ENCODE measurements around the gene RPS15.

The RPS15 gene

DNA sequence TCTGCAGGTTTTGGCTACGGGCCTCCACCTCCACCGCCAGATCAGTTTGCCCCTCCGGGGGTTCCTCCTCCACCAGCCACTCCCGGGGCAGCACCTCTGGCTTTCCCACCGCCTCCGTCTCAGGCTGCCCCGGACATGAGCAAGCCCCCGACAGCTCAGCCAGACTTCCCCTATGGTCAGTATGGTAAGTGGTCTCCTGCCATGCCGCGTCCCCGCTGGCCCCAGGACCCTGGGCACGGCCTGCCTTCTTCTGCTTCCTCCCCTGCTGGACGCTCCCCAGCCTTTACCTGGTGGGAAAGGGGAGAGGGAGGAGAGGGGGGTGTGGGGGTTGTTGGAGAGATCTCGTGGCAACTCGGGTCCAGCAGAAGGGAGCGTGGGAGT is 5.7 kb upstream of the RPS15 start:
- Histone ChIP-seq H3K4me3 (no peak overlapping the region), H3K36me3 (peaks cover 67 to 83% (median 73%) of the 10 kb centered on the region in 3 donors), H3K27me3 (no peaks in the 10 kb centered on the region), H3K9me3 (no peaks in the 10 kb centered on the region), H3K4me1 (no peaks in the 10 kb centered on the region), H3K27ac (no peak overlapping the region)
- intact Hi-C loops (cut with DNase I; ENCODE audit: low total_unique reads) = no loop called here
- TF ChIP-seq, protein P1, sequence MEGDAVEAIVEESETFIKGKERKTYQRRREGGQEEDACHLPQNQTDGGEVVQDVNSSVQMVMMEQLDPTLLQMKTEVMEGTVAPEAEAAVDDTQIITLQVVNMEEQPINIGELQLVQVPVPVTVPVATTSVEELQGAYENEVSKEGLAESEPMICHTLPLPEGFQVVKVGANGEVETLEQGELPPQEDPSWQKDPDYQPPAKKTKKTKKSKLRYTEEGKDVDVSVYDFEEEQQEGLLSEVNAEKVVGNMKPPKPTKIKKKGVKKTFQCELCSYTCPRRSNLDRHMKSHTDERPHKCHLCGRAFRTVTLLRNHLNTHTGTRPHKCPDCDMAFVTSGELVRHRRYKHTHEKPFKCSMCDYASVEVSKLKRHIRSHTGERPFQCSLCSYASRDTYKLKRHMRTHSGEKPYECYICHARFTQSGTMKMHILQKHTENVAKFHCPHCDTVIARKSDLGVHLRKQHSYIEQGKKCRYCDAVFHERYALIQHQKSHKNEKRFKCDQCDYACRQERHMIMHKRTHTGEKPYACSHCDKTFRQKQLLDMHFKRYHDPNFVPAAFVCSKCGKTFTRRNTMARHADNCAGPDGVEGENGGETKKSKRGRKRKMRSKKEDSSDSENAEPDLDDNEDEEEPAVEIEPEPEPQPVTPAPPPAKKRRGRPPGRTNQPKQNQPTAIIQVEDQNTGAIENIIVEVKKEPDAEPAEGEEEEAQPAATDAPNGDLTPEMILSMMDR (IDR thresholded peaks at IDR 0.05) = no peak
- no peak for DNase-seq

GRCh38 chr19:1433119-1434039 is 4.8 kb upstream of the RPS15 start:
- intact Hi-C loops (cut with DNase I; ENCODE audit: low total_unique reads) = no loop called here
- no peak overlapping the region for H3K27ac ChIP-seq
- H3K9me3 ChIP-seq = no peaks in the 10 kb centered on the region
- peaks cover 0 to 3% (median 0%) of the 10 kb centered on the region in 4 donors for H3K4me1 ChIP-seq
- TF ChIP-seq, protein P1 (IDR thresholded peaks at IDR 0.05) = no peak
- H3K27me3 ChIP-seq = no peaks in the 10 kb centered on the region
- peaks cover 64 to 75% (median 67%) of the 10 kb centered on the region in 3 donors for H3K36me3 ChIP-seq
- no peak for DNase-seq
- no peak overlapping the region for H3K4me3 ChIP-seq

GRCh38 chr19:1434040-1434366 is 4.2 kb upstream of the RPS15 start:
- peaks cover 58 to 69% (median 63%) of the 10 kb centered on the region in 3 donors for H3K36me3 ChIP-seq

GRCh38 chr19:1434577-1435060 is 3.6 kb upstream of the RPS15 start:
- H3K27ac ChIP-seq = no peak overlapping the region
- no peak overlapping the region for H3K4me3 ChIP-seq
- H3K9me3 ChIP-seq = no peaks in the 10 kb centered on the region
- peaks cover 0 to 12% (median 9%) of the 10 kb centered on the region in 4 donors for H3K4me1 ChIP-seq
- H3K36me3 ChIP-seq = peaks cover 54 to 66% (median 59%) of the 10 kb centered on the region in 3 donors
- intact Hi-C loops (cut with DNase I; ENCODE audit: low total_unique reads) = no loop called here
- DNase-seq = no peak
- no peaks in the 10 kb centered on the region for H3K27me3 ChIP-seq
- TF ChIP-seq, protein P1 (IDR thresholded peaks at IDR 0.05) = no peak

More at GRCh38 chr19:1434040-1434366, 4.2 kb upstream of the RPS15 start:
- no peaks in the 10 kb centered on the region for H3K27me3 ChIP-seq
- H3K27ac ChIP-seq = no peak overlapping the region
- TF ChIP-seq, protein P1 (IDR thresholded peaks at IDR 0.05) = no peak
- peaks cover 0 to 6% (median 3%) of the 10 kb centered on the region in 4 donors for H3K4me1 ChIP-seq
- no peaks in the 10 kb centered on the region for H3K9me3 ChIP-seq
- intact Hi-C loops (cut with DNase I; ENCODE audit: low total_unique reads) = no loop called here
- DNase-seq = no peak
- H3K4me3 ChIP-seq = no peak overlapping the region

DNA sequence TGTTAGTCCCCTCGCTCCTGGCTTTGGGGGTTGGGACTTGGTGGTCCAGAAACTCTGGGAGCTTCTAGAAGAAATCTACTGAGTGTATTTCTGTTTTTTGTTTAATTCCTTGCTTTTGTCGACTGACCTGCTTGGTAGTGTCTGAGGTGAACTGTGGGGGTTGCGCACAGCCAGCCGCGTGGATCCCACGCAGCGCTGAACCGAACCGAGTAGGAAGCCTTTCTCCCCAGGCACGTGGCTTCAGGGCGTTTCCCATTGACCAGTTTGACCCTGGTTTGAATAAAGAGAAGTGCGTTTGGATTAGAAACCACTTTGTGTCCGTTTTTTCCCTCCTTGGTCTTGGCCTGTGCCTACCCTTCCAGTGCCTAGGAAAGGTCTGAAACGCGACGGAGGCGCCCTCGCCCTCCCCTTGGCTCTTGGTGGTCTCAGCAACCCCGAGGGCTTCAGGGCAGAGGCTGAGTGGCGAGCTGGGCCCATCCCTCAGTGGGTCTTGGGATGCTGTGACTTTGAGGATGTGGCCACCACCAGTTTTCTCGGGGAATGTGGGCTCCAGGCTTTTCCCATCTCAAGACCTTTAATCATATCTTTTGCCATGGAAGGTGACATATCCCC is 2.7 kb upstream of the RPS15 start:
- intact Hi-C loops (cut with DNase I; ENCODE audit: low total_unique reads) = no loop called here
- Histone ChIP-seq H3K4me1 (peaks cover 0 to 21% (median 18%) of the 10 kb centered on the region in 4 donors), H3K36me3 (peaks cover 54 to 66% (median 60%) of the 10 kb centered on the region in 3 donors), H3K27me3 (no peaks in the 10 kb centered on the region), H3K9me3 (no peaks in the 10 kb centered on the region), H3K27ac (no peak overlapping the region), H3K4me3 (no peak overlapping the region)
- DNase-seq = no peak
- TF ChIP-seq, protein P1 (IDR thresholded peaks at IDR 0.05) = no peak

Data from tibial artery (tissue), 4 donors.